Transverse colon (tissue), 4 donors: ENCODE data around the gene SNX27. TPM values are rescaled to one million over a fixed set of nuclear protein-coding genes. Genes with fewer than 3 reads are reported as not detected.
A peak's percentile ranks its signal among the peaks of the same experiment; 100 is the strongest.

Experiments
- DNase-seq: peaks from one replicate; pipeline ENCODE4 v3.0.0-alpha.2; 2019
- H3K27ac ChIP-seq, 4 donors: fragments of 200-600 bp; sonication (generic); 2 replicates each; pipeline ENCODE4 v1.5.1; 2016 to 2018; ENCODE audit warnings: inconsistent platforms in 4 of 4
- H3K27me3 ChIP-seq: fragments of 200-600 bp; sonication (generic); 2 replicates; pipeline ENCODE4 v1.5.1; 2017; ENCODE audit warnings: inconsistent platforms
- H3K36me3 ChIP-seq, 4 donors: fragments of 200-600 bp; sonication (generic); 2 replicates each; pipeline ENCODE4 v1.5.1; 2017 to 2019; ENCODE audit warnings: inconsistent platforms in 4 of 4
- H3K4me1 ChIP-seq, 4 donors: fragments of 200-600 bp; sonication (generic); 2 replicates each; pipeline ENCODE4 v1.5.1; 2017 to 2020; ENCODE audit warnings: inconsistent platforms in 4 of 4
- H3K4me3 ChIP-seq, 4 donors: fragments of 200-600 bp; sonication (generic); 1 replicate in 1 of 4; 2 replicates in 3 of 4; pipeline versions ENCODE4 v1.5.1 to v1.6.1; 2017 to 2019; ENCODE audit warnings: inconsistent platforms in 4 of 4
- H3K9me3 ChIP-seq, 2 donors: fragments of 200-600 bp; sonication (generic); 2 replicates each; pipeline ENCODE4 v1.5.1; 2017 to 2019; ENCODE audit warnings: inconsistent platforms in 2 of 2
- CTCF ChIP-seq, 5 experiments: fragments of 200-600 bp in 3 of 5; fragments of 450-650 bp in 2 of 5; sonication (generic) in 3 of 5; IDR thresholded peaks; 1 replicate in 2 of 5; 2 replicates in 3 of 5; pipeline ENCODE4 v1.5.1; 2016 to 2017; ENCODE audit warnings: antibody characterized with exemption in 5 of 5, inconsistent platforms in 3 of 5, mild to moderate bottlenecking in 2 of 5, moderate library complexity in 1 of 5
- EP300 ChIP-seq: sonication (generic); formaldehyde crosslinking; IDR thresholded peaks from one replicate; pipeline ENCODE4 v1.6.1; 2017; ENCODE audit warnings: antibody characterized with exemption, low read depth
- POLR2A ChIP-seq: fragments of 450-650 bp; IDR thresholded peaks from one replicate; pipeline ENCODE4 v1.6.1; 2016; ENCODE audit warnings: antibody characterized with exemption, mild to moderate bottlenecking, moderate library complexity
- POLR2AphosphoS5 ChIP-seq, 3 donors: sonication (generic); formaldehyde crosslinking; IDR thresholded peaks; one replicate each; pipeline ENCODE4 v1.6.1; 2016; ENCODE audit warnings: antibody characterized with exemption in 3 of 3
- WGBS, 2 donors: methylation state at CpG; one replicate each; pipeline ENCODE4 v1.1.5; 2018; ENCODE audit warnings: low coverage in 1 of 2; 5-methylcytosine and 5-hydroxymethylcytosine counted together
- in situ Hi-C, 4 donors: fragments of 200-750 bp; cut with MboI; loops; one replicate each; pipeline versions ENCODE4 v1.15.0 to v1.15.1; 2017; ENCODE audit warnings: low sequenced_read_pairs in 3 of 4, low pct_ligation_motif_present in 1 of 4, low pct_unique_long_range_greater_than_20kb in 1 of 4
- intact Hi-C: fragments of 100-400 bp; cut with DNase I; formaldehyde crosslinking; loops from one replicate; pipeline ENCODE4 v1.15.1; 2023; ENCODE audit warnings: low total_unique reads
- total RNA-seq, 4 donors: library from RNA; depleted of rRNA; stranded (reverse); fragments of >200 nt; gene quantifications; one replicate each; pipeline ENCODE4 v1.1.0, GENCODE V29; 2016

SNX27 gene
- total RNA-seq, 4 donors from 2014 or later = 11.5 to 37.0 (median 24.6) TPM

- DNase-seq = no peak
- Histone ChIP-seq H3K4me1 (peaks cover 0 to 28% (median 12%) of the 10 kb centered on the region in 4 donors), H3K27ac (peak overlapping the region; percentile 49 to 63 (median 58)), H3K9me3 (no peaks in the 10 kb centered on the region), H3K36me3 (peaks cover 0 to 15% (median 2%) of the 10 kb centered on the region in 4 donors), H3K4me3 (no peak overlapping the region), H3K27me3 (no peaks in the 10 kb centered on the region)
- intact Hi-C loops = no loop called here
- 55% methylated on average over 3 of the region's 3 CpGs; no CpG with 5 or more reads in 1 of the 2 donors for WGBS, 2 donors
- in situ Hi-C loops = no loop called here
- no peak for TF ChIP-seq POLR2A
- TF ChIP-seq POLR2AphosphoS5 (IDR thresholded peaks at IDR 0.05) = peak in 1 of 3 donors; percentile 34
- TF ChIP-seq CTCF (IDR thresholded peaks at IDR 0.05) = no peak
- TF ChIP-seq EP300 = no peak
Observed at GRCh38 chr1:151568626-151569088, 43.2 kb upstream of the SNX27 start.

- H3K4me3 ChIP-seq = no peak overlapping the region
- intact Hi-C loops (no loop called here), in situ Hi-C loops (no loop called here)
- no peaks in the 10 kb centered on the region for H3K27me3 ChIP-seq
- H3K9me3 ChIP-seq = no peaks in the 10 kb centered on the region
- WGBS, 2 donors = 29% methylated on average over 1 of the region's 1 CpG; no CpG with 5 or more reads in 1 of the 2 donors
- H3K4me1 ChIP-seq = peaks cover 0 to 28% (median 12%) of the 10 kb centered on the region in 4 donors
- DNase-seq = no peak
- H3K27ac ChIP-seq = peak overlapping the region in 2 of 4 donors; percentile 49 to 63
- H3K36me3 ChIP-seq = peaks cover 0 to 26% (median 10%) of the 10 kb centered on the region in 4 donors
- TF ChIP-seq EP300 (no peak), POLR2AphosphoS5 (IDR thresholded peaks at IDR 0.05) (no peak), POLR2A (no peak), CTCF (IDR thresholded peaks at IDR 0.05) (no peak)
Observed at GRCh38 chr1:151570819-151571218, 41.0 kb upstream of the SNX27 start.

- in situ Hi-C loops (loop anchor here in 1 of 4 donors (25.0 kb wide), 1 partner anchor 162 kb away; no protein-coding TSS in a partner anchor), intact Hi-C loops (no loop called here)
- DNase-seq = peak; percentile 16
- H3K27me3 ChIP-seq = no peaks in the 10 kb centered on the region
- H3K27ac ChIP-seq = no peak overlapping the region
- no peak overlapping the region for H3K4me3 ChIP-seq
- peaks cover 0 to 25% (median 13%) of the 10 kb centered on the region in 4 donors for H3K36me3 ChIP-seq
- TF ChIP-seq EP300 (no peak), CTCF (IDR thresholded peaks at IDR 0.05) (no peak), POLR2AphosphoS5 (IDR thresholded peaks at IDR 0.05) (no peak), POLR2A (no peak)
- 78% methylated on average over 12 of the region's 12 CpGs; no CpG with 5 or more reads in 1 of the 2 donors for WGBS, 2 donors
- peaks cover 0 to 12% (median 5%) of the 10 kb centered on the region in 4 donors for H3K4me1 ChIP-seq
- H3K9me3 ChIP-seq = no peaks in the 10 kb centered on the region
Observed at GRCh38 chr1:151574575-151575529, 37.0 kb upstream of the SNX27 start.

GRCh38 chr1:151577173-151577572 is 34.7 kb upstream of the SNX27 start:
- WGBS, 2 donors = 96 to 100% methylated on average over 2 of the region's 2 CpGs
- Histone ChIP-seq H3K36me3 (peaks cover 0 to 29% (median 15%) of the 10 kb centered on the region in 4 donors), H3K27me3 (no peaks in the 10 kb centered on the region), H3K9me3 (no peaks in the 10 kb centered on the region), H3K4me1 (no peaks in the 10 kb centered on the region), H3K27ac (no peak overlapping the region), H3K4me3 (no peak overlapping the region)
- no peak for DNase-seq
- in situ Hi-C loops = loop anchor here in 1 of 4 donors (25.0 kb wide), 1 partner anchor 160 kb away; no protein-coding TSS in a partner anchor
- intact Hi-C loops = no loop called here
- TF ChIP-seq POLR2A = no peak
- no peak for TF ChIP-seq EP300
- TF ChIP-seq CTCF (IDR thresholded peaks at IDR 0.05) = no peak
- no peak for TF ChIP-seq POLR2AphosphoS5 (IDR thresholded peaks at IDR 0.05)
